Stimulated activated CD4-positive, alpha-beta T cell treated with anti-CD3 and anti-CD28 coated beads, TNF-alpha, amount 100 ng/mL, for 48 hours (primary cell): Measurements from ENCODE around the gene INTS1.

Experiments used
- DNase-seq, 3 donors: peaks; one replicate each; pipeline ENCODE4 v3.0.0-alpha.2; 2020; ENCODE audit warnings: low read depth in 3 of 3

The INTS1 gene, protein sequence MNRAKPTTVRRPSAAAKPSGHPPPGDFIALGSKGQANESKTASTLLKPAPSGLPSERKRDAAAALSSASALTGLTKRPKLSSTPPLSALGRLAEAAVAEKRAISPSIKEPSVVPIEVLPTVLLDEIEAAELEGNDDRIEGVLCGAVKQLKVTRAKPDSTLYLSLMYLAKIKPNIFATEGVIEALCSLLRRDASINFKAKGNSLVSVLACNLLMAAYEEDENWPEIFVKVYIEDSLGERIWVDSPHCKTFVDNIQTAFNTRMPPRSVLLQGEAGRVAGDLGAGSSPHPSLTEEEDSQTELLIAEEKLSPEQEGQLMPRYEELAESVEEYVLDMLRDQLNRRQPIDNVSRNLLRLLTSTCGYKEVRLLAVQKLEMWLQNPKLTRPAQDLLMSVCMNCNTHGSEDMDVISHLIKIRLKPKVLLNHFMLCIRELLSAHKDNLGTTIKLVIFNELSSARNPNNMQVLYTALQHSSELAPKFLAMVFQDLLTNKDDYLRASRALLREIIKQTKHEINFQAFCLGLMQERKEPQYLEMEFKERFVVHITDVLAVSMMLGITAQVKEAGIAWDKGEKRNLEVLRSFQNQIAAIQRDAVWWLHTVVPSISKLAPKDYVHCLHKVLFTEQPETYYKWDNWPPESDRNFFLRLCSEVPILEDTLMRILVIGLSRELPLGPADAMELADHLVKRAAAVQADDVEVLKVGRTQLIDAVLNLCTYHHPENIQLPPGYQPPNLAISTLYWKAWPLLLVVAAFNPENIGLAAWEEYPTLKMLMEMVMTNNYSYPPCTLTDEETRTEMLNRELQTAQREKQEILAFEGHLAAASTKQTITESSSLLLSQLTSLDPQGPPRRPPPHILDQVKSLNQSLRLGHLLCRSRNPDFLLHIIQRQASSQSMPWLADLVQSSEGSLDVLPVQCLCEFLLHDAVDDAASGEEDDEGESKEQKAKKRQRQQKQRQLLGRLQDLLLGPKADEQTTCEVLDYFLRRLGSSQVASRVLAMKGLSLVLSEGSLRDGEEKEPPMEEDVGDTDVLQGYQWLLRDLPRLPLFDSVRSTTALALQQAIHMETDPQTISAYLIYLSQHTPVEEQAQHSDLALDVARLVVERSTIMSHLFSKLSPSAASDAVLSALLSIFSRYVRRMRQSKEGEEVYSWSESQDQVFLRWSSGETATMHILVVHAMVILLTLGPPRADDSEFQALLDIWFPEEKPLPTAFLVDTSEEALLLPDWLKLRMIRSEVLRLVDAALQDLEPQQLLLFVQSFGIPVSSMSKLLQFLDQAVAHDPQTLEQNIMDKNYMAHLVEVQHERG (N-terminal part only)

DNA sequence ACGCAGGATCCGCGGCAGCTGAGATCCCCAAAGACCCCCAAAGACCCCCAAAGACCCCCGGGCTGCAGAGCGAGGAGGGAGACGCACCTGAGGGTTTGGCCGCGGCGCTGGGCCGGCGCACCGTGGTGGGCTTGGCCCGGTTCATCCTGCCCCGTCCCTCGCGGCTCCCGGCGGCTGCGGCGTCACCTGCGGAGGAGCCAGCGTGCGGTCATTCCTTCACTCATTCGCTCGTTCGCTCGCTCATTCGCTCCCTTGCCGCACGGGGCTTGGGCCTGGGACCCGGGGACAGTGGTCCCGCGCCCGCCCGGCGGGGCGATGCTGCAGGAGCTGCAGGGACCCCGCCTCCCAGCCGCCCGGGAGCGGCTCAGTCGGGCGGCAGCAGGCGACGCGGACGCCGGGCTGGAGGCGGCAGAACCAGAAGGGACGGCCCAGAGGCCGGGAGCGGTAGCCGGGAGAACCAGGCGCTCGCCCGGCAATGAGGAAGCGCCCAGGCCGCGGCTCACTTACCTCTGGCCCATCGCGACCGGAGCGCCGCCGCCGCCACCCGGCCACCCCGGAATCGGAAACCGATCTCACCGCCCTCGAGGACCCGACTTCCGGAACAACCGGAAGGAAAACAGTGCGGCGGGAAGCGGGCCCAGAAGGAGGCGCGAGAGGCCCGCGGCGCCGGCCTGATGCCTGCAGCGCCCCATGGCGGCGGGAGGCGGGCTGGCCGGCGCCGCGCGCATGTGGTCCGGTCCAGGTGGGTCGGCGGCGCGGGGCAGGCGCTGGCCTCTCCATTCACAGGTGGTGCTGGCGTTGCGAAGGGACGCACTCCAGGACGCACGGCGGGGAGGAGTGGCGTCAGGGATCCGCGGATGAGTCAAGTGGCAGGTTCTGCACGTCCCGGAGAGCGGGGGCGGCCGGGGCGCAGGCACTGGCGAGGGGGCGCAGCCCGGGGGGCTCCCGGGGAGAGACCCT lies at the start of gene INTS1:
Gene INTS1, minus strand, starts transcription at position 574 of the 960 bp plus-strand sequence. Its CDS starts 429 bp downstream, at position 145.
- peak; percentile 84 to 87 (median 84) for DNase-seq

DNA sequence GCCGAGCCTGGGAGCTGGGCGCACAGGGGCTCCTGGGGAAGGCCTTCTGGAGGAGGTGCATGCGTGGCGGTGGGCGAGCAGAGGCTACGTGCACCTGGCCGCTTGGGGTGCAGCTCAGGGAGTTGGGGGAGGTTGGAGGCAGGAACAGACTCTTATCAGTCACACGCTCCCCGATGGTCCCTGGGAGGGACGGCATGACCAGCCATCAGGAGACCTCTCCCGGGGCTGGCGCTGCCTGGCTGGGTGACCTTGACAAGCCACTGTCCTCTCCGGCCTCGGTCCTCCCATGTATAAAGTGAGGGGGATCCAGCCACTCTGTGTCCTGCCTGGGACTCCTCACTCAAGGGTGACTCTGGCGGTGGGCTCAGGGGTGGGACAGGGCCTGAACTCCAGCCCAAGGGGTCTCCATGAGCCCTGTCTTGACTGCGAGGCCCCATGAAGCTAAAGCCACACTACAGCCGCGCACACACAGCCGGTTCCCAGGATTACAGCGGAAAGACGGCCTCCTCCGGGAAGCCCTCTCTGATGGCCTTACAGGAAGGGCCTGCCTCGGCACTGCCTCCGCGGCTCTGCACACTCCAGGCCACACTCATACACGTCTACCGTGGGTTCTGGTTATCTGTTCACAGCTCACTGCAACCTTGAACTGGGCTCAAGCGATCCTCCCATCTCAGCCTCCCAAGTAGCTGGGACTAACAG lies 49.5 kb upstream of the INTS1 start:
- no peak for DNase-seq

DNA sequence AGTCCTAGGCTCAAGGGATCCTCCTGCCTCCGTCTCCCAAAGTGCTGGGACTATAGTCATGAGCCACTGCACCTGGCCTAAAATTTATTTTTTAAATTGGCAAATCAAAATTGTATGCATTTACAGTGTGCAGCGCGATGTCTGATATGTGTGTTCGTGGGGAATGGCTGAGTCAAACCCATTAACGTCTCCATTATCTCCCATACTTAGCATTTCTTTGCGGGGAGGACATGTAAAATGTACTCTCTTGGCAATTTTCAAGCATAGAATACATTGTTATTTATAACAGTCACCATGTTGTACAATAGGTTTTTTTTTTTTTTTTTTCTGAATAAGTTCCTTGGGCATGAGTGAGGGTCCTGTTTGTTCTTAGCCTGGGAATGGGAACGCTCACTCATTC lies 48.0 kb upstream of the INTS1 start:
- no peak for DNase-seq

DNA sequence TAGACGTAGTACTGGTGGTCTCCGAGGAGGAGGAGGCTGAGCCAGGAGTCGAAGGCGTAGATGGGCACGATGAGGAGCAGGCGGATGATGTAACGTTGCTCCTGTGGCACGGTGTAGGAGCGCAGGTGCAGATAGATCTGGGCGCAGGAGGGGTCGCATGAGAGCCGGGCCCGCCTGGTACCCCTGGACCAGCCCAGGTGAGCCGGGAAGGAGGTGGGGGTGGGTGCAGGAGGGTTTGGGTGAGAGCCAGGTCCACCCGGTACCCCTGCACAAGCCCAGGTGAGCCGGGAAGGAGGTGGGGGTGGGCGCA lies 46.6 kb upstream of the INTS1 start:
- DNase-seq = no peak

DNA sequence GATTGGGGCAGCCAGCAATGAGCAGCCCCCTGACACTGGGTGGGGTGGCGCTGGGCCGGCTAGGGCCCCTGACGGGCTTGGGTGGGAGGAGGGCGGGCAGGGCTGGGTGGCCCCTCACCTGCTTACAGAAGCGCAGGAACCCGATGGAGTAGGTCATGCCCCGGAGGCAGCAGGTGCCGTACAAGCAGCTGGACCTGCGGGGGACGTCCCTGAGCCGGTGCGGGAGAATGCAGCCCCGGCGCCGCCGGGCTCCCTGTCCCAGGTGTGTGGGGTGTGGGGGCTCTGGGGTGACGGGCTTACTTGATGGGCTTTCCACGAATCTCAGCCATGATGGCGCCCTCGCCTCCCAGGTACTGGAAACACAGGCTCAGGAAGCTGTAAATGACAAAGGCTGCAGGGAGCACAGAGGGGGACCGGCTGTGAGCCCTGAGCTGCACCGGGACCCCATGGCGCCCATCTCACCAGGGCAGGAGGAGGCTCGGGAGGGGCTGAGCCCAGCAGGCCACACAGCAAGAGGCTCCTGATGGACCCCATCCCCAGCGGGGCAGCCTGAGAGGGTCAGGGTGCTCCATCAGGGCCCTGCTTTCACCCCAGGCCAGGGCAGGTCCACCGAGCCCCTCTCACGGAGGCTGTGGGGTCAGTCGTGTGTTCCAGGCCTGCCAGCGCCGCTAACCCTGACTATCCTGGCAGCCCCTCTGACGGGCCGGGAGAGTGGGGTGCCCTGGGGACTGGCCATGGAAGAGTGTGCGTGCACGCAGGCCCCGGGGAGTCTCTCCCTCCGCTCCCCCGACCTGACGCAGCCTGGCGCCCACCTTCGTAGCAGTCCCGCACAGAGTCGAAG lies 46.0 kb upstream of the INTS1 start:
- DNase-seq = no peak

DNA sequence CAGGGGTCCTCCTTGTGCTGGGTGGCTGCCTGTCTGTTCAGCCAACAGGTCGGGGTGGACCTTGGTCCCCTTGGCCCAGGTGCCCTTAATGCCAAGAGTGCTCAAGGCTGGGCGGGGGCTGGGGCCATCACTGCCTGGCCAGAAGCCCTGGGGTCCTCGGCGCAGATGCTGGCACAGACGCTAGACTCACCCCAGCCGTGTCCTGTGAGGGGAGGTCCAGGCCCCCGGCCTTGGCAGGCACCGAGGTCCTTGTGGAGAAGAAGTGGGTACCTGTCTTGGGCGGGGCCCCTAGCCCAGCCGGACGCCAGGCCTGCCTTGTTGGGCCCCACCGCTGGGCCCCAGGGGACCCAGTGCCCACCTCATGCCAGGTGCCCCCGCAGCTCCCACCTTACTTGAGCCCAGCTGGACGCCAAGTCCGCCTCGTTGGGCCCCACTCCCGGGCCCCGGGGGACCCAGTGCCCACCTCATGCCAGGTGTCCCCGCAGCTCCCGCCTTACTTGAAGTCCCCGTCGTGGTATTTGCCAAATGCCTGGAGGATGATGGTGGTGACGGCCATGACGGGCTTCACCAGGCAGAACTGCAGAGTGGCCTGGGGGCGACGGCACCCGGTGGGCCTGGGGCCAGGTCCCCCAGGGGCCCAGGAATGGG lies 45.3 kb upstream of the INTS1 start:
- DNase-seq = no peak

DNA sequence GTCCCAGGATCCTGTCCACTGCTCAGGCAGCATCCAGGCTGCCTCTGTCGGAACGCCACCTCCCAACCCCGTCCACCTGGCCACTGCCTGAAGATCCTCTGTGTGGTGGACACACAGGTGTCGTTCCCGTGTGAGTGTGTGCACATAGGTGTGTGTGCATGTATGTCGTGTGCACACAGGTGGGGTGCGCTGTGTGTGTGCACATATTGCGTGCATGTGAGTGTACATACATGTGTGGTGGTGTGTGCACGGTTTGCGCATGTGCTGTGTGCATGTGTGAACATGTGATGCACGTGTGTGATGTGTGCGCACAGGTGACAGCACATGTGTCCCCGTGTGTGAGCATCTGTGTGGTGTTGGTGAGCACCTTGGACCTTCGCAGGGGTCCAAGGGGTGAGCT lies 44.8 kb upstream of the INTS1 start:
- DNase-seq = no peak

DNA sequence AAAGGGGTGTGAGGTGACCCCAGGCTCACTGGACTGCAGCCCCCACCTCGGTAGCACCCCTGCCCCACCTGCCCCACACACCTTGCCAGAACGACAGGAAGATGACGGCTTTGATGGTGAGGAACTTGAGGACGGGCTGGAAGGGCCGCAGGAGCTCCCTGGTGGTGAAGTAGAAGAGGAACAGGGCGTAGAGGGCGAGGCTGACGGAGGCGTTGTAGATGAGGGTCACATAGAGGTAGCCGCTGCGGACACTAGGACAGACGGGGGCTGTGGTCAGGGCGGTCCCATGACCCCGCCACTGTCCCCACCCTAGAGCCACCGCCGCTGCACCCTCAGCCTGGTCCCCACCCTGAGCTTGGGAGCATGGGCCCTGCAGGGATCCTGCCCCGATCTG lies 44.2 kb upstream of the INTS1 start:
- DNase-seq = no peak

DNA sequence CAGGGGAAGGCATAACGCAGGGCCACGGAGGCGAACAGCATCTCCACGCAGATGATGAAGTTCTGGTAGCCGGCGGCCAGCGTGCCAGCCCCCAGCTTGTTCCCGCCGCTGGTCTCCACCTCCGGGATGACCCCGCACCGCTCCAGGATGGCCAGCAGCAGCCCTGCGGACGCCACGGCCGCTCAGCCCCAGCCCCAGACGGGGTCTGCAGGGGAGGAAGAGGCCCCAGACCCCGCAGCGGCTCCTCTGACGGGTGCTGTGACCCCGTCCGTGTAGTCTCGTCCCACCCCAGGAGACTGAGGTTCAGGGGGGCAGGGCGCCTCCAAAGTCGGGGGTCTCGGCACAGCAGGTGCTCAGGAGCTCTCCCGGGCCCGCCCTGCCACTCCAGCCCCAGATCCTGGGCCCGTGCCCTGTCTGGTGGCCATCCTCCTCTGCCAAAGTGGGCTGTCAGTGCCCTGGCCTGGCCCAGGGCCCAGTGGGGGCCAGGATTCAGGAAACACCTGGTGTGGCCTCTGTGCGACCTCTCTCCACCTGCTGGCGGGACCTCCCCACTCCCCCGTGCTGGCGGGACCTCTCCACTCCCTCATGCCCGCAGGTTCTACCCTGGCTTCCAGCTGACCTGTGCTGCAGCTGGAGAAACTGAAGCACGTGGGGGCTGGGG lies 43.7 kb upstream of the INTS1 start:
- DNase-seq = no peak

DNA sequence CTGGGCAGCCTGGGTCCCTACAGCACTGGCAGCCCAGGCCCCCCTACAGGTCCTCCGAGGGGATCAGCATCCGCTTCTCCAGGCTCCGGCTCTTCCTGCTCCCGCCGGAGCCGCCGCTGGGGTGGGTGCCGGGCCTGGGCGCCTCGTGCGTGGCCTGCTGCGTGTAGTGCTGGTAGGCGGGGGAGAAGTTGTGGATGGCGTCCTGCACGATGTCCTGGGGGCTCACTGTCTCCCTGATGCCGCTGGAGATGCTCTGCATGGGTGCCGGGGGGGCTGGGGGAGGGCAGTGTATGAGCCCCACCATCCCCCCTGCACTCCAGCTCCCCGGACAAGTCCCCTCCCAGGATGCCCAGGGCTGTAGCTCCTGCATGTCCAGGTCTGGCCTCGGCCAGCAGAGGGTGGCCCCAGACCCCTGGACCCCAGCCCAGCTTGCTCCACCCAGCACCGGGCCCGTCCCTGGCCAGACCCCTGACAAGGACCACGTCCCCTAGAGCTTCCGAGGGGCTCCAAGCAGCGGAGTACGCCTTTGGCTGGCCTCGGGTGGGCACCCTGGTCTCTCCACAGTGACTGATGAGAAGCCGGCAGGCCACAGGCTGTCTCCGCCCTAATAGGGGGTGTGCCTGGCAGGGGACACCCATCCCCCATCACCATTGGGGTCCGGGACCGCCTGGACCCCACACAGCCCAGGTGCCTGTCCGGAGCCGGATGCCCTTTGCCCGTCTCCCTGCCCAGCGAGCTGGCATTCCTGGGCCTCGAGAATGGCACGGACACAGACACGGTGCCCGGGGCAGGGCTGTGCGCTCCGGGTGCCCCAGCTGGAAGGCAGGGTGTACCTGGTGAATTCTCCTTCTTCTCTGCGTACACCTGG lies 43.0 kb upstream of the INTS1 start:
- DNase-seq = no peak

DNA sequence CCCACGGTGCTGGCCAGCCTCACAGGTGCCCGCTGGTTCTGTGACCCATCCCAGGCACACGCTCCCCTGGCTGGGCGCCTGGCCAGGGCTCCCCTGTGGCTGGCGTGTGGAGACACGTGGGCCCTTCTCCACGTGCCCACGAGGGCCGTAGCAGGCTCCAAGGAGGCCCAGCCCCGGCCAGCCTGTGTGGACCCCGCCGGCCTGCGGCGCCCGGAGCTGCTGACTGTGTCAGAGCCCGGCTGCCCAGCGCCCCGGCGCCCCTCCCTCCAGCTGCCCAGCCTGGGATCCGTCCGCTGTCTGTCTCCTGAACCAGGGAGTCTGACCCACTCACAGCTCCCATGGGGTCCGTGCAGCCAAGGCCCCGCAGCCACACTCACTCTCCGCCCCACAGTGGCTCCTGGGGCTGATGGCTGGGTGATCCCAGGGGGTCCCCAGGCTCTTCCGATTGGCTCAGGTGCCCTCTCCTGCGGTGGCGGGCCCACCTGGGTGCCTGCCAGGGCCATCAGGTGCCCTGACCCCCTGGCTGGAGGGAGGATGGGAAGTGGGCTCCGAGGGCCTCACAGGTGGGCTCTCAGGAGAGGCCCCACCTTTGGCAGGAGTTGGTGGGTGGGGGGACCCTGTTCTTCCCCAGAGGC lies 42.2 kb upstream of the INTS1 start:
- DNase-seq = no peak

DNA sequence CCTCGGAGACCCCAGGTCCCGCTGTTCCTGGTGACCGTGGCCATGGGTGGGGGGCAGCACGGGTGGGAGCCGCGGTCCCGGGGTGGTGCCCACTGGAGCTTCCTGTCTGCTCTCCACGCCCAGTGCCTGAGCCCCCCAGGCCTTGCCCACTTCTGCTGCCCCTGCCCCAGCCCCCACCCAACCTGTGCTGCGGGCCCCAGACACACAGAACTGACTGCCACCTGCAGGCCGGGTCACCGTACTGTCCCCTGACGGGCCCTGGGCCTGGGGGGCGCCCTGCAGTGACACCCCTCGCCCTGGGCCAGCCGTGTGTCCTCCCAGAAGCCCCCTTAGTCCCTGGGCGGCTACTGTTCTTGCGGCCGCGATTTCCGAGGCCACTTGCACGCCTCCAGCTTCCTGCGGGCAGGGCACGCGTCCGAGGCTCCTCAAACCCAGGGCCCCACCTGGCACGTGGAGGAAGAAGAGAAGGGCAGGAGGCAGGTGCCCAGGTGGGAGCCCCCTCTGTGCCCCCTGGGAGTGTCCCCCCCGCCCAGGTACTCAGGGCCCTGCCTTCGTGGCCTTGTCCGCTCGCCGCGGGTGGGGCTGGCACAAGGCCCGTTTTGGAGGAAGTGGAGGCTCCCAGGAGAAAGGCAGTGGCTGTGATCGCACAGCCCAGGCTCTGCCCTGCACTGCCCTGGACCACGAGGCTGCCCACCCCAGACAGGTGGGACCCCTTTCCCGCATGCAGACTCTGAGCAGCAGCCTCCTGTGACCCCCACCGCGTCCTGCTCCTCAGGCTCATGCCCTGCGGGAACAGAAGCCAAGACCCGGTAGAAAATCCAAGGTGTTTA lies 41.4 kb upstream of the INTS1 start:
- DNase-seq = no peak

DNA sequence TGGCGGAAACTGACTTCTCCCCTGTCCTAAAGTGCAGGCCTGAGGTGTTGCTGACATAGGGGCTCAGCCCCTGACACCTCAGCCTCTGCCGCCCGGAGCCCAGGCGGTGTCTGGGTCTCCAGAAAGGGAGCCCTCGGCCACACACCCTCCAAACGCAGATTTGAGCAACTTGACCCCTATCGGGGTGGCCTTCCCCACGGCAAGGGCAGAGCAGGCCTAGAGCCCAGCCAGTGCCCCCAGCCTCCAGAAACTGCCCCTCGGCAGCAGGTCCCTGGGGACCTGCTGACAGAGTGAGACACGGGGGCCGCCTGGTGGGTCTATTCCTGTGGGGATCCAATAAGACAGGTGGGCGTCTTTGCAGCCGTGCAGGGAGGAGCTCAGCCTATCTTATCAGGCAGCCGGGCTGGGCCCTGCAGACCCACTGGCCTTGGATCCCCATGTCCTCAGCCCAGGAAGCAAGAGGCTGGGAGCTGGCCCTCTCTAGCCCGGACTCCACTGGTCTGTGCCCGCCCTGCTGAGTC lies 40.8 kb upstream of the INTS1 start:
- DNase-seq = no peak

DNA sequence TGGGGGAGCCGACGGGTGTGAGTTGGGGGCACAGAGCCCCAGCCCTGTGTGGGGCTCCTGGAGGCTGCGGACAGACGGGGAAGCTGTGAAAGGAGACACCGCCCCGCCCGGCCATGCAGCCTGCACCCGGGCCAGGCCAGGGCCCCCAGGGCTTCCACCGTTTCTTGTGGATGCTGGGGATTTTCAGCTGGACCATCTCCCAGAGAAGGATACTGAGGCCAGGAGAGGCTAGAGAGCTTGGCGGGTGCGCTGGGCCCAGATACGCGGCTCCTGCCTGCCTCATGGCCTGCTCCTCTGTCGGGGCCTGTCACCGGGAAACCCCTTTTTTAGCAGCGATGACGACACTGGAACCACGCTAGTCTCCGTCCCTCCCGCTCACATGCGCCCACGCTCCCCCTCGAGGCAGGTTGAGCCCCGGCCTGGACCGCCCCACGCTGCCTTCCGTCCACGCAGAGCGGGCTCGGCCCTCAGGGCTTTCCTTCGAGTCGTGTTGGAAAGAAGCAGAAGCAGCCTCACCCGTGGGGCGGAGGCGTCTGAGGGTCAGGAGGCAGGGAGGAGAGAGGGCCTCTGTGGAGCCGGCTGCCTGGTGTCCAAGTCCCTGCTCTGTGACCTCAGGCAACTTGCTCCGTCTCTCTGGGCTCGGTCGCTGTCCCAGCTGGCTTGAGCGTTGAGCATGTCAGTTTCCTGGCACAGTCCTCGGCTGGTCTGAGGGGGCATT lies 40.1 kb upstream of the INTS1 start:
- DNase-seq = no peak

DNA sequence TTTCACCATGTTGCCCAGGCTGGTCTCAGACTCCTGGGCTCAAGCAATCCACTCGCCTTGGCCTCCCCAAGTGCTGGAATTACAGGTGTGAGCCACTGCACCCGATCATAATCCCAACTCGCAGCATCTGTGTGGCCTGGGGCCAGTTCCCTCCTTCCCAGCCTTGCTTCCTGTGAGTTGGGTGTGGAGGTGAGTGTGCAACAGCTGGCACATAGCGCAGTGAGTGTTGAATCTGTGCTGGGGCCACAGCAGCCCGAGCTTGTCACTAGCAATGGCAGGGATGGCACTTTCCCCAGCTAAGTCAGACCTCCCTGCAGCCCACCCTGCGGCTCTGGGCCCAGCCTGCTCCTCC lies 39.6 kb upstream of the INTS1 start:
- no peak for DNase-seq
